Tibial artery (tissue), 4 donors: Measurements from ENCODE around the gene AGBL1.

Source experiments
- DNase-seq, 2 donors: peaks; one replicate each; pipeline ENCODE4 v3.0.0-alpha.2; 2019
- H3K27ac ChIP-seq, 2 donors: fragments of 200-600 bp; sonication (generic) in 1 of 2; 1 replicate in 1 of 2; 2 replicates in 1 of 2; pipeline ENCODE4 v1.5.1; 2018 to 2019; ENCODE audit warnings: mild to moderate bottlenecking in 1 of 2
- H3K27me3 ChIP-seq, 2 donors: fragments of 200-600 bp; sonication (generic) in 1 of 2; one replicate each; pipeline versions ENCODE4 v1.5.1 to v1.6.0; 2016 to 2019
- H3K36me3 ChIP-seq, 3 donors: fragments of 200-600 bp; sonication (generic) in 2 of 3; one replicate each; pipeline ENCODE4 v1.5.1; 2016 to 2019; ENCODE audit warnings: mild to moderate bottlenecking in 2 of 3
- H3K4me1 ChIP-seq, 4 donors: fragments of 200-600 bp; sonication (generic) in 2 of 4; 1 replicate in 3 of 4; 2 replicates in 1 of 4; pipeline ENCODE4 v1.5.1; 2016 to 2019
- H3K4me3 ChIP-seq, 2 donors: fragments of 200-600 bp; sonication (generic) in 1 of 2; 1 replicate in 1 of 2; 2 replicates in 1 of 2; pipeline ENCODE4 v1.5.1; 2018 to 2019; ENCODE audit warnings: mild to moderate bottlenecking in 2 of 2
- H3K9me3 ChIP-seq, 3 donors: fragments of 200-600 bp; sonication (generic) in 1 of 3; one replicate each; pipeline ENCODE4 v1.5.1; 2016 to 2019
- intact Hi-C: fragments of 100-400 bp; cut with DNase I; formaldehyde crosslinking; loops from one replicate; pipeline ENCODE4 v1.15.0; 2023; ENCODE audit warnings: low total_unique reads
- TF ChIP-seq, protein P1 (sequence below), 2 experiments: fragments of 200-600 bp in 1 of 2; fragments of 450-650 bp in 1 of 2; IDR thresholded peaks; one replicate each; pipeline ENCODE4 v1.5.1; 2017 to 2019; ENCODE audit warnings: antibody characterized with exemption in 2 of 2, mild to moderate bottlenecking in 1 of 2, moderate library complexity in 1 of 2

AGBL1 gene

DNA sequence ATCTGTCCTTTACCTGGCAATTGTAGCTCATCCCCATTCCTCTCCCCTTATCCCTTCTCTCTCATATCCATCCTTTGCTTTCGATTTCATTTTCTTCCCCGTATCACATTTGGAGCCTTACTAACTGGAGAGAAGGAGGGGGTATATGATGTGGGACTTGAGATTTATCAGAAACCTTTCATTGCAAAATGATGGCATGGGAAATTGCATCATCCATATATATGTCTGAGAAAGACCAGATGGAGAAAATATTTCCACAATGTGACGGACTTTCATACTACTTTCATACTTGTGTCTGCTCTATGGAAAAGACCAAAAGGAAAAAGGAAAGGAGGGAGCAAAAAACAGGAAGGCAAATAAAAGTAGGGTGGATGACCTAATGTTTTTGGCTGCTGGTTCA, 675.2 kb downstream of the AGBL1 start:
- no peaks in the 10 kb centered on the region for H3K4me1 ChIP-seq
- H3K27ac ChIP-seq, result no peak overlapping the region
- H3K27me3 ChIP-seq, result no peaks in the 10 kb centered on the region
- DNase-seq, result no peak
- intact Hi-C loops, result no loop called here
- no peaks in the 10 kb centered on the region for H3K36me3 ChIP-seq
- TF ChIP-seq, protein P1, sequence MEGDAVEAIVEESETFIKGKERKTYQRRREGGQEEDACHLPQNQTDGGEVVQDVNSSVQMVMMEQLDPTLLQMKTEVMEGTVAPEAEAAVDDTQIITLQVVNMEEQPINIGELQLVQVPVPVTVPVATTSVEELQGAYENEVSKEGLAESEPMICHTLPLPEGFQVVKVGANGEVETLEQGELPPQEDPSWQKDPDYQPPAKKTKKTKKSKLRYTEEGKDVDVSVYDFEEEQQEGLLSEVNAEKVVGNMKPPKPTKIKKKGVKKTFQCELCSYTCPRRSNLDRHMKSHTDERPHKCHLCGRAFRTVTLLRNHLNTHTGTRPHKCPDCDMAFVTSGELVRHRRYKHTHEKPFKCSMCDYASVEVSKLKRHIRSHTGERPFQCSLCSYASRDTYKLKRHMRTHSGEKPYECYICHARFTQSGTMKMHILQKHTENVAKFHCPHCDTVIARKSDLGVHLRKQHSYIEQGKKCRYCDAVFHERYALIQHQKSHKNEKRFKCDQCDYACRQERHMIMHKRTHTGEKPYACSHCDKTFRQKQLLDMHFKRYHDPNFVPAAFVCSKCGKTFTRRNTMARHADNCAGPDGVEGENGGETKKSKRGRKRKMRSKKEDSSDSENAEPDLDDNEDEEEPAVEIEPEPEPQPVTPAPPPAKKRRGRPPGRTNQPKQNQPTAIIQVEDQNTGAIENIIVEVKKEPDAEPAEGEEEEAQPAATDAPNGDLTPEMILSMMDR (IDR thresholded peaks at IDR 0.05), result no peak
- no peaks in the 10 kb centered on the region for H3K9me3 ChIP-seq
- H3K4me3 ChIP-seq, result no peak overlapping the region

DNA sequence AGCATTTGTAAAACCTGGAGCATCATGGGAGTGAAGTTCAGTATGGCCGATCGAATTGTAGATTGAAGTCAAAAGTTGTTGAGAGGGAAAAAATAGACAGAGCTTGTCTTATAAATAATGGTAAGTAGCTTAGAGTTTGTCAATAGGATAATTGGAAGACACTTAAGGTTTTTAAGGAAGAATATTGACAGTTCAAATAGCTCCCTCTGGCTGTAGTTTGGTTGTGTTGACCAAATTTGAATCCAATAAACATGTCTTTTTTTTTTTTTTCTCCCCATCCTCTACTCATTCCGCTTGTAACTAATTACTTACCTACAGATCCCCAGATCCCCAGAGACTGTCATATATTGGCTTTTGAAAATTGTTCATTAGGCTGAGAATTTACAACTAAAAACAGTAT, 677.0 kb downstream of the AGBL1 start:
- H3K27ac ChIP-seq, result no peak overlapping the region
- no peaks in the 10 kb centered on the region for H3K36me3 ChIP-seq
- H3K27me3 ChIP-seq, result peaks cover 0 to 2% of the 10 kb centered on the region in 2 donors
- no peaks in the 10 kb centered on the region for H3K9me3 ChIP-seq
- TF ChIP-seq, protein P1 (IDR thresholded peaks at IDR 0.05), result no peak
- no peak overlapping the region for H3K4me3 ChIP-seq
- H3K4me1 ChIP-seq, result no peaks in the 10 kb centered on the region
- intact Hi-C loops, result no loop called here
- no peak for DNase-seq

DNA sequence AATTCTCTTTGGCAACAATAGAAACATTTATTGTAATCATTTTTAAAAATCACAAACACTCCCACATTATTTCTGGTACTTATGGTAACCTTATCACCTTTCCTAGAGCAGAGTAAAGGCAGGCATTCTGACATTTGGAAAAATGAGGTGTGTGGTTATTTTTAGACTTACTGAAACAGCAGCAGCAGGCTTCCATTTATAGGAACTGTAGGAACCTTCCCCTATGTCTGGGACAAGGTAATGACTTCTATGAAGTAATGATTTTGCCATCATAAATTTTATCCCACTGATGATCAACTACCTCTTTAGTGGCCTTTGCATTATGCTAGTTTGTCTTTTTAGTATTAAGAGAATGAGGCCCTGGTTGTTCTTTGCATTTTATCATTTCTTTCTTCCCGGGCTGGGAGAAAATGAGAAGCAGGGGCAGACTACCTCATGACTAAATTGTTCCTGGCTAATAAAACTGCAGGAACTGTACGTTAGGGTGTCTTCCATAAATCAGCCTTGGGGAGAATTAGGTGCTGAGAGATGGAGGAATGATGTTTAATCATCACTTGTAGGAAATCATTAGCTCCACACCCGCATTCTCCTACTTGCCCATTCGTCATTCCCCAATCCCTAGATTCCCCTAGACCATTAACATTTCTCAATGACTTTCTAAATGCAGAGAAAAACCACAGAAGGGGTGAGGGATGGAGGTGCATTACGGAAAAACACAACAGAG, 680.3 kb downstream of the AGBL1 start:
- peaks cover 0 to 2% of the 10 kb centered on the region in 2 donors for H3K27me3 ChIP-seq
- intact Hi-C loops, result no loop called here
- no peaks in the 10 kb centered on the region for H3K4me1 ChIP-seq
- no peak overlapping the region for H3K4me3 ChIP-seq
- H3K27ac ChIP-seq, result no peak overlapping the region
- H3K36me3 ChIP-seq, result no peaks in the 10 kb centered on the region
- H3K9me3 ChIP-seq, result no peaks in the 10 kb centered on the region
- TF ChIP-seq, protein P1 (IDR thresholded peaks at IDR 0.05), result no peak
- DNase-seq, result no peak

DNA sequence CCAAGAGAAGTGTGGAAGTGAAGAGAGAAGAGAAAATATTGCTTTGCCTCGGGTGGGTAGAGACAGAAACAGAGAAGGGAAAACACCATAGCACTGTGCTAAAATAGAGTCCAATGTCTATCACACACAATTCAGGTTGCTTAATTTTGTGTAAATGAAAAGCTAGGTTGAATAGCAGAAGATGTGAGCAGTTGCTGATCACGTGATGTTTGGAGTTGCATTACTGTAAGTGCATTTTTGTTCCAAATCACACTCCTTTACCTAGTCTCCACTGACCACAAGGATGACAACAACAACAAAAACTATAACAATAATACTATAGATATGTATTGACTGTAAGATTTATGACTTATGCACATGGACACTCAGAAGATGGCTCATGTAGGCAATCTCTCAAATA, 683.2 kb downstream of the AGBL1 start:
- TF ChIP-seq, protein P1 (IDR thresholded peaks at IDR 0.05), result no peak
- Histone ChIP-seq H3K36me3 (no peaks in the 10 kb centered on the region), H3K27me3 (peaks cover 0 to 2% of the 10 kb centered on the region in 2 donors), H3K4me1 (no peaks in the 10 kb centered on the region), H3K9me3 (no peaks in the 10 kb centered on the region), H3K27ac (no peak overlapping the region), H3K4me3 (no peak overlapping the region)
- no peak for DNase-seq
- intact Hi-C loops, result no loop called here

DNA sequence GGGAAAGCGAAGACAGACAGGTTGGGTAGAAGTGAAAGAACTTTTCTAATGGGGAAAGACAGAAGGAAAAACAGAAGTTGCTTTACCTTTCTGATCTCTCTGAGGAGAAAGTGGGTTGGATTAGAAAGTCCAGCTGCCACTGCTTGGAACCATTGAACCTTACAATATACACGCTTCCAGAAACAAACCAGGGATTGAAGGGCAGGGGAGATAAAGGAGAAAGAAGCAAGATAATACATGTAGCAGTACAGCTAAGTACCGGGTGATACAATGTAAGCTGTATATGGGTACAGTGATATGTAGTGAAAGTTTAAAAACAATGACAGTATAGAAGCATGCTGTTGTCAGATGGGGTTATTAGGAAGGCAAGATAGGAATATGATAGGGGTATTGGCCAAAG, 684.4 kb downstream of the AGBL1 start:
- no peaks in the 10 kb centered on the region for H3K9me3 ChIP-seq
- H3K27me3 ChIP-seq, result peaks cover 0 to 2% of the 10 kb centered on the region in 2 donors
- H3K27ac ChIP-seq, result no peak overlapping the region
- H3K4me1 ChIP-seq, result no peaks in the 10 kb centered on the region
- no peaks in the 10 kb centered on the region for H3K36me3 ChIP-seq
- intact Hi-C loops, result no loop called here
- DNase-seq, result no peak
- TF ChIP-seq, protein P1 (IDR thresholded peaks at IDR 0.05), result no peak
- H3K4me3 ChIP-seq, result no peak overlapping the region
